Central memory CD4-positive, alpha-beta T cell (primary cell): Measurements from ENCODE around the gene SUN2.

Experiments
- DNase-seq: peaks from one replicate; pipeline ENCODE4 v3.0.0; 2022

SUN2 gene

GRCh38 chr22:38753948-38754750, 1.6 kb downstream of the SUN2 start:
- no peak for DNase-seq

- peak; percentile 88 for DNase-seq
Measured at GRCh38 chr22:38751422-38752346, 4.1 kb downstream of the SUN2 start.

- no peak for DNase-seq
Measured at GRCh38 chr22:38751066-38751421, 4.8 kb downstream of the SUN2 start.

- DNase-seq: no peak
Measured at GRCh38 chr22:38750638-38751037, 5.2 kb downstream of the SUN2 start.

GRCh38 chr22:38750104-38750503, 5.7 kb downstream of the SUN2 start:
- no peak for DNase-seq

GRCh38 chr22:38748487-38749136, 7.2 kb downstream of the SUN2 start:
- DNase-seq: no peak

- no peak for DNase-seq
Measured at GRCh38 chr22:38745676-38746460, 9.9 kb downstream of the SUN2 start.

GRCh38 chr22:38744981-38745380, 10.8 kb downstream of the SUN2 start:
- no peak for DNase-seq

GRCh38 chr22:38742176-38742942, 13.4 kb downstream of the SUN2 start:
- DNase-seq: no peak

- no peak for DNase-seq
Measured at GRCh38 chr22:38741576-38741975, 14.2 kb downstream of the SUN2 start.

GRCh38 chr22:38741166-38741565, 14.6 kb downstream of the SUN2 start:
- DNase-seq: no peak

GRCh38 chr22:38740754-38741153, 15.0 kb downstream of the SUN2 start:
- no peak for DNase-seq

- no peak for DNase-seq
Measured at GRCh38 chr22:38740116-38740723, 15.6 kb downstream of the SUN2 start.

GRCh38 chr22:38739300-38740055, 16.3 kb downstream of the SUN2 start:
- DNase-seq: no peak

GRCh38 chr22:38738475-38739070, 17.2 kb downstream of the SUN2 start:
- no peak for DNase-seq

- DNase-seq: no peak
Measured at GRCh38 chr22:38737302-38738060, 18.3 kb downstream of the SUN2 start.

GRCh38 chr22:38736257-38736570, 19.6 kb downstream of the SUN2 start:
- no peak for DNase-seq

- DNase-seq: no peak
Measured at GRCh38 chr22:38735465-38736256, 20.1 kb downstream of the SUN2 start.

- no peak for DNase-seq
Measured at GRCh38 chr22:38735126-38735464, 20.7 kb downstream of the SUN2 start.
